ENCODE results near the gene KRTAP16-1.

DNA sequence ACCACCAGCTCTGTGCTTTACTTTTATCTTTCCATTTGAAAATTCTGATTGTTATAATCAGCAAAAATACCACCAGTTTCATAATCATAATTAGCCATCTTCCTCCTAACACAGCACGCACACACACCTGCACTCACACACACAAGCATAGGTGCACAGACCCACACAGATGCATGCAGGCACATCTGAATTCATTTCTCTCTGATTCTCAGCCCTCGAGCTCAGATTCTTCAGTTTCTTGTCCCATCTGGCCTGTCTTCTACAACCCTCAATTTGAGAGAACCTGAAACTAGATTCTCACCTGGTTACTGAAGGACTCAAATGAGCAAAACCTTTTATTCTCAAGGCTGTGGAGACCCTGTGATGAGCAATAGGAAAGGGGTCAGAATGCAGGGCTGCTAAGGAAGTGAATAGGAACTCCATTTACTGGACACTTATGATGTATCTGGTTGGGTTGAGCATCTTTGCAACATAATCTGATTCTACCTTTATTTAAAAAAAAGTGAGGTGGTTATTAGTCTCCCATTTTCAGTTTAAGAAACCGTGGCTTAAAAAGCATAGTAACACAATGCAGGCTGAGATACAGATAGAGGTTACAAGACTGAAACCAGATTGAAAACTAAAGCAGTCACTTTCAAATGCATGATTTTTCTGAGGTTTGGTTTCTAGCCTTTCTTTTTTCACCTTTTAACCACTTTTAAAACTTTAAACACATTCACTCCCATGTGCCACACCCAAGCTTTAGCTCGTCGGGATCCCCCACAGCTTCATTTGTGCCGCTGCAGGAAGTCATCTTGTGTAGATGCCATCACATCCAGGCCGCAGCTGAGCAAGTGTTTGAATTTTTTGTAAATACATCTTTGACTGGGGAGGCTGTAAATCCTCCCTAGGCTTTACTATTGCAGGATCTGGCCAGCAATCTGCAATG lies 32.1 kb upstream of the KRTAP16-1 start:
- TF ChIP-seq MXI1 (conservative IDR thresholded peaks at IDR 0.05; ENCODE audit: poor library complexity, severe bottlenecking) (no peak), EZH2 (IDR thresholded peaks at IDR 0.05; ENCODE audit: borderline replicate concordance, insufficient read depth, low read length, poor library complexity, severe bottlenecking) (no peak), RAD21 (conservative IDR thresholded peaks at IDR 0.05) (no peak)
- TF ChIP-seq, protein P1, sequence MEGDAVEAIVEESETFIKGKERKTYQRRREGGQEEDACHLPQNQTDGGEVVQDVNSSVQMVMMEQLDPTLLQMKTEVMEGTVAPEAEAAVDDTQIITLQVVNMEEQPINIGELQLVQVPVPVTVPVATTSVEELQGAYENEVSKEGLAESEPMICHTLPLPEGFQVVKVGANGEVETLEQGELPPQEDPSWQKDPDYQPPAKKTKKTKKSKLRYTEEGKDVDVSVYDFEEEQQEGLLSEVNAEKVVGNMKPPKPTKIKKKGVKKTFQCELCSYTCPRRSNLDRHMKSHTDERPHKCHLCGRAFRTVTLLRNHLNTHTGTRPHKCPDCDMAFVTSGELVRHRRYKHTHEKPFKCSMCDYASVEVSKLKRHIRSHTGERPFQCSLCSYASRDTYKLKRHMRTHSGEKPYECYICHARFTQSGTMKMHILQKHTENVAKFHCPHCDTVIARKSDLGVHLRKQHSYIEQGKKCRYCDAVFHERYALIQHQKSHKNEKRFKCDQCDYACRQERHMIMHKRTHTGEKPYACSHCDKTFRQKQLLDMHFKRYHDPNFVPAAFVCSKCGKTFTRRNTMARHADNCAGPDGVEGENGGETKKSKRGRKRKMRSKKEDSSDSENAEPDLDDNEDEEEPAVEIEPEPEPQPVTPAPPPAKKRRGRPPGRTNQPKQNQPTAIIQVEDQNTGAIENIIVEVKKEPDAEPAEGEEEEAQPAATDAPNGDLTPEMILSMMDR (IDR thresholded peaks at IDR 0.05; ENCODE audit: poor library complexity, severe bottlenecking), result no peak
- TF ChIP-seq, protein P2, sequence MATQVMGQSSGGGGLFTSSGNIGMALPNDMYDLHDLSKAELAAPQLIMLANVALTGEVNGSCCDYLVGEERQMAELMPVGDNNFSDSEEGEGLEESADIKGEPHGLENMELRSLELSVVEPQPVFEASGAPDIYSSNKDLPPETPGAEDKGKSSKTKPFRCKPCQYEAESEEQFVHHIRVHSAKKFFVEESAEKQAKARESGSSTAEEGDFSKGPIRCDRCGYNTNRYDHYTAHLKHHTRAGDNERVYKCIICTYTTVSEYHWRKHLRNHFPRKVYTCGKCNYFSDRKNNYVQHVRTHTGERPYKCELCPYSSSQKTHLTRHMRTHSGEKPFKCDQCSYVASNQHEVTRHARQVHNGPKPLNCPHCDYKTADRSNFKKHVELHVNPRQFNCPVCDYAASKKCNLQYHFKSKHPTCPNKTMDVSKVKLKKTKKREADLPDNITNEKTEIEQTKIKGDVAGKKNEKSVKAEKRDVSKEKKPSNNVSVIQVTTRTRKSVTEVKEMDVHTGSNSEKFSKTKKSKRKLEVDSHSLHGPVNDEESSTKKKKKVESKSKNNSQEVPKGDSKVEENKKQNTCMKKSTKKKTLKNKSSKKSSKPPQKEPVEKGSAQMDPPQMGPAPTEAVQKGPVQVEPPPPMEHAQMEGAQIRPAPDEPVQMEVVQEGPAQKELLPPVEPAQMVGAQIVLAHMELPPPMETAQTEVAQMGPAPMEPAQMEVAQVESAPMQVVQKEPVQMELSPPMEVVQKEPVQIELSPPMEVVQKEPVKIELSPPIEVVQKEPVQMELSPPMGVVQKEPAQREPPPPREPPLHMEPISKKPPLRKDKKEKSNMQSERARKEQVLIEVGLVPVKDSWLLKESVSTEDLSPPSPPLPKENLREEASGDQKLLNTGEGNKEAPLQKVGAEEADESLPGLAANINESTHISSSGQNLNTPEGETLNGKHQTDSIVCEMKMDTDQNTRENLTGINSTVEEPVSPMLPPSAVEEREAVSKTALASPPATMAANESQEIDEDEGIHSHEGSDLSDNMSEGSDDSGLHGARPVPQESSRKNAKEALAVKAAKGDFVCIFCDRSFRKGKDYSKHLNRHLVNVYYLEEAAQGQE (IDR thresholded peaks at IDR 0.05; ENCODE audit: borderline replicate concordance), result no peak

Measured in neural cell (in vitro differentiated cells).